SK-N-SH (cell line): ENCODE results near the gene SECISBP2L. TPM values are rescaled to one million over a fixed set of nuclear protein-coding genes. Genes with fewer than 3 reads are reported as not detected.

Experiments
- CTCF ChIA-PET: fragments of 300-600, 350-600 bp; formaldehyde crosslinking; extraction: SDS; loops from one replicate; lab custom pipeline; 2021; lab: Yijun Ruan, JAX
- POLR2A ChIA-PET: fragments of 350-600 bp; sonication (Branson Sonifier 250); formaldehyde crosslinking; extraction: SDS; loops from one replicate; lab custom pipeline; 2020; ENCODE audit warnings: antibody characterized with exemption, inconsistent platforms; lab: Yijun Ruan, JAX
- DNase-seq: peaks from one replicate; pipeline ENCODE4 v3.0.0; 2012
- H2AFZ ChIP-seq: fragments of 200-600 bp; sonication (generic); 2 replicates; pipeline ENCODE4 v1.8.1; 2016; ENCODE audit warnings: antibody characterized with exemption, mild to moderate bottlenecking, low read depth
- H3F3A ChIP-seq: fragments of 200-600 bp; sonication (generic); replicated peaks from 2 replicates; pipeline ENCODE3; 2016; ENCODE audit warnings: antibody characterized with exemption, mild to moderate bottlenecking; ENCODE audit not compliant: insufficient read depth
- H3K27ac ChIP-seq, 2 experiments: fragments of 200-500 bp in 1 of 2; fragments of 200-600 bp in 1 of 2; sonication (Bioruptor generic) in 1 of 2; sonication (generic), shearing (Covaris generic) in 1 of 2; 2 replicates each; pipeline versions ENCODE4 v1.5.1 to v1.6.1; 2014 to 2016; ENCODE audit warnings: low read depth in 2 of 2, inconsistent platforms in 1 of 2, low read length in 1 of 2, mild to moderate bottlenecking in 1 of 2, mixed read lengths in 1 of 2
- H3K27me3 ChIP-seq: fragments of 200-600 bp; sonication (generic), shearing (Covaris generic); 2 replicates; pipeline ENCODE4 v1.6.1; 2016; ENCODE audit warnings: mixed run types; ENCODE audit not compliant: insufficient read depth
- H3K36me3 ChIP-seq, 2 experiments: fragments of 200-500 bp in 1 of 2; fragments of 200-600 bp in 1 of 2; sonication (Bioruptor generic) in 1 of 2; sonication (generic) in 1 of 2; replicated peaks in 1 of 2; 2 replicates each; pipeline versions ENCODE3 to v1.5.1; 2014 to 2016; ENCODE audit warnings: low read length in 1 of 2, mild to moderate bottlenecking in 1 of 2; ENCODE audit not compliant: insufficient read depth in 2 of 2, control insufficient read depth in 1 of 2
- H3K4me1 ChIP-seq, 2 experiments: fragments of 200-500 bp in 1 of 2; fragments of 200-600 bp in 1 of 2; sonication (Bioruptor generic) in 1 of 2; sonication (generic), shearing (Covaris generic) in 1 of 2; 2 replicates each; pipeline versions ENCODE4 v1.5.1 to v1.6.1; 2014 to 2016; ENCODE audit warnings: low read depth in 1 of 2, low read length in 1 of 2, mixed run types in 1 of 2; ENCODE audit not compliant: insufficient read depth in 2 of 2, control insufficient read depth in 1 of 2
- H3K4me2 ChIP-seq: fragments of 200-600 bp; sonication (generic), shearing (Covaris generic); 2 replicates; pipeline ENCODE4 v1.6.1; 2017; ENCODE audit warnings: mixed run types
- H3K4me3 ChIP-seq, 2 experiments: fragments of 200-500 bp in 1 of 2; fragments of 200-600 bp in 1 of 2; sonication (Bioruptor generic) in 1 of 2; sonication (generic), shearing (Covaris generic) in 1 of 2; 2 replicates each; pipeline versions ENCODE4 v1.5.1 to v1.8.1; 2014 to 2016; ENCODE audit warnings: low read depth in 2 of 2, inconsistent platforms in 1 of 2, low read length in 1 of 2, mild to moderate bottlenecking in 1 of 2, mixed read lengths in 1 of 2, moderate library complexity in 1 of 2
- H3K79me2 ChIP-seq: fragments of 200-600 bp; sonication (generic); 2 replicates; pipeline ENCODE4 v1.8.1; 2017; ENCODE audit warnings: mild to moderate bottlenecking; ENCODE audit not compliant: insufficient read depth
- H3K9ac ChIP-seq: fragments of 200-600 bp; sonication (generic); 2 replicates; pipeline ENCODE4 v1.6.1; 2017; ENCODE audit warnings: mixed run types
- H3K9me2 ChIP-seq: fragments of 200-600 bp; sonication (generic); 2 replicates; pipeline ENCODE4 v1.6.1; 2017; ENCODE audit warnings: mixed run types
- H3K9me3 ChIP-seq: fragments of 200-600 bp; sonication (generic); 2 replicates; pipeline ENCODE4 v1.6.1; 2017; ENCODE audit warnings: mixed run types, mild to moderate bottlenecking, moderate library complexity
- H4K20me1 ChIP-seq: fragments of 200-600 bp; sonication (generic); 2 replicates; pipeline ENCODE4 v1.6.1; 2017; ENCODE audit warnings: mild to moderate bottlenecking, mixed run types; ENCODE audit not compliant: insufficient read depth
- CHD2 ChIP-seq: fragments of 150-350 bp; IDR thresholded peaks from 2 replicates; pipeline ENCODE4 v1.6.1; 2018; ENCODE audit warnings: low read length; ENCODE audit not compliant: partially characterized antibody
- ELF1 ChIP-seq: IDR thresholded peaks from 2 replicates; pipeline ENCODE4 v1.4.0; 2012
- EP300 ChIP-seq, 2 experiments: IDR thresholded peaks; 2 replicates each; pipeline versions ENCODE4 v1.4.0 to v1.6.1; 2012; ENCODE audit warnings: borderline replicate concordance in 1 of 2, low read depth in 1 of 2, low read length in 1 of 2
- FOSL2 ChIP-seq: IDR thresholded peaks from 2 replicates; pipeline ENCODE4 v1.4.0; 2012; ENCODE audit warnings: low read depth, mild to moderate bottlenecking, moderate library complexity, borderline replicate concordance
- FOXJ3 ChIP-seq: sonication (generic); formaldehyde crosslinking; IDR thresholded peaks from 2 replicates; pipeline ENCODE4 v1.5.1; 2020; ENCODE audit warnings: mild to moderate bottlenecking, missing genetic modification reagents
- FOXM1 ChIP-seq: IDR thresholded peaks from 2 replicates; pipeline ENCODE4 v1.4.0; 2012; ENCODE audit warnings: low read depth, mild to moderate bottlenecking
- GATA2 ChIP-seq: sonication (generic); formaldehyde crosslinking; IDR thresholded peaks from 2 replicates; pipeline ENCODE4 v1.5.0; 2020; ENCODE audit warnings: mild to moderate bottlenecking, missing genetic modification reagents
- JUND ChIP-seq: IDR thresholded peaks from 2 replicates; pipeline ENCODE4 v1.4.0; 2012
- NFIC ChIP-seq: IDR thresholded peaks from 2 replicates; pipeline ENCODE4 v1.4.0; 2012; ENCODE audit warnings: borderline replicate concordance
- PBX3 ChIP-seq: IDR thresholded peaks from 2 replicates; pipeline ENCODE4; 2012
- POLR2AphosphoS5 ChIP-seq: IDR thresholded peaks from 2 replicates; pipeline ENCODE4 v1.6.1; 2012; ENCODE audit warnings: low read depth, low read length
- RFX5 ChIP-seq: IDR thresholded peaks from 2 replicates; pipeline ENCODE4 v1.6.1; 2012; ENCODE audit warnings: mild to moderate bottlenecking, improper control_type of control experiment, low read length
- RXRA ChIP-seq: IDR thresholded peaks from 2 replicates; pipeline ENCODE4 v1.4.0; 2012; ENCODE audit warnings: low read depth, mild to moderate bottlenecking, borderline replicate concordance
- SIN3A ChIP-seq: IDR thresholded peaks from 2 replicates; pipeline ENCODE4 v1.6.1; 2012; ENCODE audit warnings: low read depth, mild to moderate bottlenecking, low read length, moderate library complexity, borderline replicate concordance
- USF2 ChIP-seq: fragments of 150-350 bp; IDR thresholded peaks from 2 replicates; pipeline ENCODE4 v1.6.1; 2017; ENCODE audit warnings: antibody characterized with exemption, low read length, low read depth, borderline replicate concordance
- YY1 ChIP-seq: IDR thresholded peaks from 2 replicates; pipeline ENCODE4 v1.4.0; 2012; ENCODE audit warnings: low read depth, mild to moderate bottlenecking
- WGBS: methylation state at CpG from one replicate; pipeline ENCODE4 v1.1.6; 2017; ENCODE audit warnings: low lambda C conversion rate; 5-methylcytosine and 5-hydroxymethylcytosine counted together
- polyA plus RNA-seq, 3 experiments: library from polyadenylated mRNA; depleted of rRNA; stranded (reverse); fragments of >200 nt; gene quantifications; 2 replicates each; pipeline ENCODE4 v1.2.3, GENCODE V29; 2012
- TF ChIP-seq, protein P1 (sequence below): IDR thresholded peaks from 2 replicates; pipeline ENCODE4 v1.4.0; 2012; ENCODE audit warnings: low read depth, borderline replicate concordance
- TF ChIP-seq, protein P2 (sequence below): IDR thresholded peaks from 2 replicates; pipeline ENCODE4 v1.6.1; 2012; ENCODE audit warnings: mild to moderate bottlenecking, low read depth, low read length, moderate library complexity

SECISBP2L gene
- polyA plus RNA-seq, 1 of the 3 experiments (the other 2 are of a cell fraction) = 6.0 TPM

DNA sequence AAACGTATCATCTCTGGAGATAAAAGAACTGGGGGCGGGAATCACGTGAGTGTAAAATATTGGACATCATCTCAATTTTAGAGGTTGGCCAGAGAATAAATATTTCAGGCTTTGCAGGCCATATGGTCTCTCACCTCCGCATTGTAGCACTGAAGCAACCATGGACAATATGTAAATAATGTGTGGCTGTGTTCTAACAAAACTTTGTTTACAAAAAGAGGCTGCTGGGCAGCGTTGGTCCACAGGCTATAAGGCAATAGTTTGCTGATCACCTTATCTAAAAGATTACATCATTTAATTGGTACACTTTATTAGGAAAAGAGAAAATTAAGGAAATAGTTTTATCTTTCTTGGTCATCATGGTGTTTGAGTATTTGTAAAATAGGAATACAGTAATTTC is 60.0 kb downstream of the SECISBP2L start:
- Histone ChIP-seq H3K4me1 (0 out of 4 replicates have a peak, but pooled peaks cover 0 to 6% of the 10 kb centered on the region in 2 experiments), H3K9me2 (no peaks in the 10 kb centered on the region), H2AFZ (no peak overlapping the region), H3K9me3 (no peaks in the 10 kb centered on the region), H3K4me2 (no peak overlapping the region), H3K36me3 (peaks cover 19 to 26% of the 10 kb centered on the region in 2 experiments), H4K20me1 (no peaks in the 10 kb centered on the region), H3K27ac (no peak overlapping the region), H3K9ac (no peak overlapping the region), H3K4me3 (no peak overlapping the region), H3F3A (no peaks in the 10 kb centered on the region), H3K27me3 (no peaks in the 10 kb centered on the region), H3K79me2 (no peaks in the 10 kb centered on the region)
- DNase-seq = no peak
- no peak for TF ChIP-seq PBX3
- no peak for TF ChIP-seq RFX5
- TF ChIP-seq CHD2 = no peak
- TF ChIP-seq, protein P1, sequence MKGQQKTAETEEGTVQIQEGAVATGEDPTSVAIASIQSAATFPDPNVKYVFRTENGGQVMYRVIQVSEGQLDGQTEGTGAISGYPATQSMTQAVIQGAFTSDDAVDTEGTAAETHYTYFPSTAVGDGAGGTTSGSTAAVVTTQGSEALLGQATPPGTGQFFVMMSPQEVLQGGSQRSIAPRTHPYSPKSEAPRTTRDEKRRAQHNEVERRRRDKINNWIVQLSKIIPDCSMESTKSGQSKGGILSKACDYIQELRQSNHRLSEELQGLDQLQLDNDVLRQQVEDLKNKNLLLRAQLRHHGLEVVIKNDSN = no peak
- no peak for TF ChIP-seq JUND
- TF ChIP-seq FOXJ3 (CRISPR knock-in tag) = no peak
- TF ChIP-seq, protein P2, sequence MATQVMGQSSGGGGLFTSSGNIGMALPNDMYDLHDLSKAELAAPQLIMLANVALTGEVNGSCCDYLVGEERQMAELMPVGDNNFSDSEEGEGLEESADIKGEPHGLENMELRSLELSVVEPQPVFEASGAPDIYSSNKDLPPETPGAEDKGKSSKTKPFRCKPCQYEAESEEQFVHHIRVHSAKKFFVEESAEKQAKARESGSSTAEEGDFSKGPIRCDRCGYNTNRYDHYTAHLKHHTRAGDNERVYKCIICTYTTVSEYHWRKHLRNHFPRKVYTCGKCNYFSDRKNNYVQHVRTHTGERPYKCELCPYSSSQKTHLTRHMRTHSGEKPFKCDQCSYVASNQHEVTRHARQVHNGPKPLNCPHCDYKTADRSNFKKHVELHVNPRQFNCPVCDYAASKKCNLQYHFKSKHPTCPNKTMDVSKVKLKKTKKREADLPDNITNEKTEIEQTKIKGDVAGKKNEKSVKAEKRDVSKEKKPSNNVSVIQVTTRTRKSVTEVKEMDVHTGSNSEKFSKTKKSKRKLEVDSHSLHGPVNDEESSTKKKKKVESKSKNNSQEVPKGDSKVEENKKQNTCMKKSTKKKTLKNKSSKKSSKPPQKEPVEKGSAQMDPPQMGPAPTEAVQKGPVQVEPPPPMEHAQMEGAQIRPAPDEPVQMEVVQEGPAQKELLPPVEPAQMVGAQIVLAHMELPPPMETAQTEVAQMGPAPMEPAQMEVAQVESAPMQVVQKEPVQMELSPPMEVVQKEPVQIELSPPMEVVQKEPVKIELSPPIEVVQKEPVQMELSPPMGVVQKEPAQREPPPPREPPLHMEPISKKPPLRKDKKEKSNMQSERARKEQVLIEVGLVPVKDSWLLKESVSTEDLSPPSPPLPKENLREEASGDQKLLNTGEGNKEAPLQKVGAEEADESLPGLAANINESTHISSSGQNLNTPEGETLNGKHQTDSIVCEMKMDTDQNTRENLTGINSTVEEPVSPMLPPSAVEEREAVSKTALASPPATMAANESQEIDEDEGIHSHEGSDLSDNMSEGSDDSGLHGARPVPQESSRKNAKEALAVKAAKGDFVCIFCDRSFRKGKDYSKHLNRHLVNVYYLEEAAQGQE = no peak
- no peak for TF ChIP-seq SIN3A
- TF ChIP-seq GATA2 (CRISPR knock-in tag) = no peak
- TF ChIP-seq ELF1 = no peak
- no peak for TF ChIP-seq YY1
- TF ChIP-seq RXRA = no peak
- no peak for TF ChIP-seq FOXM1
- no peak for TF ChIP-seq FOSL2
- no peak for TF ChIP-seq POLR2AphosphoS5
- no peak for TF ChIP-seq USF2
- no peak for TF ChIP-seq NFIC
- TF ChIP-seq EP300 (IDR thresholded peaks at IDR 0.05; ENCODE audit: borderline replicate concordance in 1 of 2, low read depth in 1 of 2, low read length in 1 of 2) = no peak
- CTCF ChIA-PET = interaction anchor here (1.5 kb wide), 1 partner anchor 10 kb away, joined by 6 read pairs; no protein-coding TSS in a partner anchor
- WGBS = 90% methylated on average over 5 of the region's 5 CpGs
- POLR2A ChIA-PET = interaction anchor here (1.1 kb wide), 1 partner anchor 11 kb away, joined by 5 read pairs; no protein-coding TSS in a partner anchor
